B cell (primary cell): Measurements from ENCODE around the gene SHC4. TPM values are rescaled to one million over a fixed set of nuclear protein-coding genes. Genes with fewer than 3 reads are reported as not detected.

Experiments
- ATAC-seq: fragments of 200-7000 bp; cut with Tn5 transposase; one replicate; pipeline ENCODE4 v1.10.0; 2021; ENCODE audit warnings: low read depth, mild to moderate bottlenecking, moderate number of reproducible peaks, moderate library complexity
- CTCF ChIA-PET: fragments of 350-600 bp; sonication (Branson Sonifier 250); formaldehyde crosslinking; loops from one replicate; lab custom pipeline; 2021; ENCODE audit warnings: antibody characterized with exemption, inconsistent platforms; lab: Charles Lee
- POLR2A ChIA-PET: fragments of 350-600 bp; sonication (Branson Sonifier 250); formaldehyde crosslinking; loops from one replicate; lab custom pipeline; 2021; ENCODE audit warnings: antibody characterized with exemption; lab: Charles Lee
- DNase-seq: peaks from one replicate; pipeline ENCODE4 v3.0.0; 2013
- H2AFZ ChIP-seq: 2 replicates; pipeline ENCODE4 v1.6.1; 2012; ENCODE audit warnings: mild to moderate bottlenecking, low read depth, low read length; ENCODE audit not compliant: insufficient read depth, poor library complexity, severe bottlenecking
- H3K27ac ChIP-seq, 2 donors: 1 replicate in 1 of 2; 2 replicates in 1 of 2; pipeline ENCODE4 v1.5.1; 2012 to 2013; ENCODE audit warnings: low read length in 2 of 2, mild to moderate bottlenecking in 2 of 2, moderate library complexity in 1 of 2
- H3K27me3 ChIP-seq, 4 experiments: fragments of 200-600 bp in 1 of 4; sonication (generic) in 1 of 4; replicated peaks in 1 of 4; 1 replicate in 2 of 4; 2 replicates in 2 of 4; pipeline versions ENCODE4 v1.6.1 to v1.7.0; 2013 to 2016; ENCODE audit warnings: low read length in 3 of 4, mild to moderate bottlenecking in 2 of 4, mixed read lengths in 1 of 4, moderate library complexity in 1 of 4; ENCODE audit not compliant: insufficient read depth in 4 of 4, control insufficient read depth in 3 of 4; ENCODE audit errors: control extremely low read depth in 1 of 4
- H3K36me3 ChIP-seq, 2 experiments: replicated peaks in 1 of 2; 1 replicate in 1 of 2; 2 replicates in 1 of 2; pipeline versions ENCODE4 v1.6.1 to v1.7.1; 2013; ENCODE audit warnings: low read length in 1 of 2; ENCODE audit not compliant: insufficient read depth in 2 of 2, control insufficient read depth in 1 of 2; ENCODE audit errors: control extremely low read depth in 1 of 2, extremely low read depth in 1 of 2
- H3K4me1 ChIP-seq, 2 donors: fragments of 200-600 bp in 1 of 2; sonication (generic) in 1 of 2; 1 replicate in 1 of 2; 2 replicates in 1 of 2; pipeline versions ENCODE4 v1.5.1 to v1.6.1; 2013 to 2017; ENCODE audit warnings: low read length in 2 of 2; ENCODE audit not compliant: control insufficient read depth in 2 of 2, insufficient read depth in 2 of 2
- H3K4me2 ChIP-seq: replicated peaks from 2 replicates; pipeline ENCODE3; 2012; ENCODE audit warnings: mild to moderate bottlenecking, low read depth, low read length; ENCODE audit not compliant: poor library complexity, severe bottlenecking
- H3K4me3 ChIP-seq, 5 experiments: fragments of 200-600 bp in 1 of 5; sonication (generic) in 1 of 5; 1 replicate in 3 of 5; 2 replicates in 2 of 5; pipeline versions ENCODE4 v1.5.1 to v1.7.0; 2011 to 2016; ENCODE audit warnings: low read length in 4 of 5, mild to moderate bottlenecking in 4 of 5, low read depth in 2 of 5, control low read depth in 1 of 5, moderate library complexity in 1 of 5; ENCODE audit not compliant: insufficient read depth in 1 of 5; ENCODE audit errors: control extremely low read depth in 1 of 5, extremely low read depth in 1 of 5
- H3K79me2 ChIP-seq: fragments of 200-600 bp; sonication (generic); one replicate; pipeline ENCODE4 v1.6.0; 2016; ENCODE audit warnings: low read length; ENCODE audit not compliant: control insufficient read depth, insufficient read depth
- H3K9ac ChIP-seq: fragments of 200-600 bp; sonication (generic); 2 replicates; pipeline ENCODE4 v1.6.1; 2017; ENCODE audit warnings: mild to moderate bottlenecking, low read length, moderate library complexity
- H3K9me3 ChIP-seq, 3 donors: one replicate each; pipeline versions ENCODE4 v1.6.1 to v1.7.1; 2013; ENCODE audit warnings: low read length in 2 of 3; ENCODE audit not compliant: control insufficient read depth in 2 of 3, insufficient read depth in 1 of 3; ENCODE audit errors: control extremely low read depth in 1 of 3
- H4K20me1 ChIP-seq: 2 replicates; pipeline ENCODE4 v1.6.0; 2012; ENCODE audit warnings: mild to moderate bottlenecking, low read length; ENCODE audit not compliant: insufficient read depth, control insufficient read depth, poor library complexity, severe bottlenecking
- H3K27ac Mint-ChIP-seq: one replicate; pipeline ENCODE4 v1.8.0; 2021; ENCODE audit warnings: mixed read lengths
- H3K27me3 Mint-ChIP-seq: one replicate; pipeline ENCODE4 v1.8.0; 2021; ENCODE audit warnings: mixed read lengths
- H3K4me1 Mint-ChIP-seq: one replicate; pipeline ENCODE4 v1.8.0; 2021; ENCODE audit warnings: mixed read lengths
- H3K4me3 Mint-ChIP-seq: one replicate; pipeline ENCODE4 v1.8.0; 2021; ENCODE audit warnings: mixed read lengths
- H3K9me3 Mint-ChIP-seq: one replicate; pipeline ENCODE4 v1.8.0; 2022; ENCODE audit warnings: mixed read lengths; ENCODE audit not compliant: insufficient read depth
- EZH2 ChIP-seq: IDR thresholded peaks from 2 replicates; pipeline ENCODE4 v1.6.1; 2012; ENCODE audit warnings: borderline replicate concordance, low read depth, mild to moderate bottlenecking, moderate library complexity, low read length; ENCODE audit not compliant: insufficient read depth, poor library complexity, severe bottlenecking
- WGBS: methylation state at CpG from one replicate; pipeline ENCODE4 v1.1.5; 2013; ENCODE audit warnings: missing lambda C conversion rate; ENCODE audit not compliant: insufficient coverage; 5-methylcytosine and 5-hydroxymethylcytosine counted together
- intact Hi-C: fragments of 100-400 bp; cut with micrococcal nuclease; formaldehyde crosslinking; loops from one replicate; pipeline ENCODE4 v1.10.0; 2022
- polyA plus RNA-seq: library from polyadenylated mRNA; depleted of rRNA; stranded (reverse); fragments of >200 nt; gene quantifications from 2 replicates; pipeline ENCODE4 v1.2.3, GENCODE V29; 2012
- total RNA-seq, 2 donors: library from RNA; stranded (reverse); fragments of 120-200 nt in 1 of 2; gene quantifications; 1 replicate in 1 of 2; 2 replicates in 1 of 2; pipeline versions ENCODE4 v1.2.3 to v1.2.4, GENCODE V29; 2013 to 2022
- TF ChIP-seq, protein P1 (sequence below): fragments of 200-600 bp; IDR thresholded peaks from one replicate; pipeline ENCODE4 v1.8.0; 2022; ENCODE audit warnings: antibody characterized with exemption, mild to moderate bottlenecking

SHC4 gene
- total and polyA plus RNA-seq, 2 donors (not counting 1 experiment from before 2014, with no cell fraction given): 0.04 to 0.69 TPM

DNA sequence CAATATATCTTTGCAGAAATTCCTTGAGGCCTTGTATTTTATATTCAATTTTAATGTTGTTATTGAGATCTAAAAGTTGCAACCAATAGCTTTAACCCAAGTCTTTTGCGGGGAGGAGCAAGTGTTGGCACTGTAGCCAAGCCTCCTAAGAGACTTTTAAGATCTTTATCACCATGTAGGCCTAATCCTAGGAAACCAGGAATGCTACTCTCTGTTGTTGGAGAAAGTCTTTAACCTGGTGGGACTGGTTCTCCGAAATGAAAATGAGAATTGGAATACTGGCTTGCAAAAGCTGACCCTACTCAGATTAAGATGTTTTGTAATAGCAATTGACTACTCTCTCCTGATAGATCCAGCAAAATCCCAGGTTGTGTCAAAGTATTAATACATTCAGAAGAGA is 25.8 kb downstream of the SHC4 start:
- H3K27ac ChIP-seq: no peak overlapping the region
- no peaks in the 10 kb centered on the region for H3K4me1 ChIP-seq
- no peak for DNase-seq
- intact Hi-C loops: no loop called here
- WGBS: no CpG with 5 or more reads among the region's 2 CpGs
- H3K27me3 ChIP-seq: no peaks in the 10 kb centered on the region
- H3K4me2 ChIP-seq: no peak overlapping the region
- no peaks in the 10 kb centered on the region for H3K36me3 ChIP-seq
- no peak overlapping the region for H3K27ac Mint-ChIP-seq
- H3K27me3 Mint-ChIP-seq: peaks cover 26% of the 10 kb centered on the region
- H3K9ac ChIP-seq: no peak overlapping the region
- H3K79me2 ChIP-seq: no peaks in the 10 kb centered on the region
- ChIA-PET POLR2A (no interaction called here), CTCF (no interaction called here)
- H3K9me3 Mint-ChIP-seq: no peaks in the 10 kb centered on the region
- H4K20me1 ChIP-seq: no peaks in the 10 kb centered on the region
- H3K4me3 ChIP-seq: no peak overlapping the region
- H2AFZ ChIP-seq: no peak overlapping the region
- no peak overlapping the region for H3K4me3 Mint-ChIP-seq
- no peak for TF ChIP-seq EZH2
- TF ChIP-seq, protein P1, sequence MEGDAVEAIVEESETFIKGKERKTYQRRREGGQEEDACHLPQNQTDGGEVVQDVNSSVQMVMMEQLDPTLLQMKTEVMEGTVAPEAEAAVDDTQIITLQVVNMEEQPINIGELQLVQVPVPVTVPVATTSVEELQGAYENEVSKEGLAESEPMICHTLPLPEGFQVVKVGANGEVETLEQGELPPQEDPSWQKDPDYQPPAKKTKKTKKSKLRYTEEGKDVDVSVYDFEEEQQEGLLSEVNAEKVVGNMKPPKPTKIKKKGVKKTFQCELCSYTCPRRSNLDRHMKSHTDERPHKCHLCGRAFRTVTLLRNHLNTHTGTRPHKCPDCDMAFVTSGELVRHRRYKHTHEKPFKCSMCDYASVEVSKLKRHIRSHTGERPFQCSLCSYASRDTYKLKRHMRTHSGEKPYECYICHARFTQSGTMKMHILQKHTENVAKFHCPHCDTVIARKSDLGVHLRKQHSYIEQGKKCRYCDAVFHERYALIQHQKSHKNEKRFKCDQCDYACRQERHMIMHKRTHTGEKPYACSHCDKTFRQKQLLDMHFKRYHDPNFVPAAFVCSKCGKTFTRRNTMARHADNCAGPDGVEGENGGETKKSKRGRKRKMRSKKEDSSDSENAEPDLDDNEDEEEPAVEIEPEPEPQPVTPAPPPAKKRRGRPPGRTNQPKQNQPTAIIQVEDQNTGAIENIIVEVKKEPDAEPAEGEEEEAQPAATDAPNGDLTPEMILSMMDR: no peak
- no peak for ATAC-seq
- no peaks in the 10 kb centered on the region for H3K9me3 ChIP-seq
- no peaks in the 10 kb centered on the region for H3K4me1 Mint-ChIP-seq

DNA sequence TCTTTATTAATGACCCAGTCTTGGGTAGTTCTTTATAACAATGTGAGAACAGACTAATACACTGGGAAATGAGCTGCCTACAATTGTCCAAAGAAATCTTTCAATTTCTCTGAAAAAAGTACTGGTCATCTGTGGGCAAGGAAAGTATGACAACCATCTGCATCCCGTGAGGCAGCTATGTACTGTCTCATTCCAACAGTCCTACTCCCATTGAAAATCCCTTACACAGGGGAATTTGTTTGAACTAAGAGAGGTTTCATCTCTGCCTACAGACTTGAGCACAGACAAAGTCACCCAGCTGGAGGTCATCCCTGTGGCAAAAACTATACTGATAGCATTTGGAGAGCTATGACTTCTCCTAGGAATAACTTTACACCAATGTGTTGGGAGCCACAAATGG is 27.1 kb downstream of the SHC4 start:
- Histone ChIP-seq H3K27ac (no peak overlapping the region), H3K27me3 (no peaks in the 10 kb centered on the region), H3K36me3 (no peaks in the 10 kb centered on the region), H2AFZ (no peak overlapping the region), H3K79me2 (no peaks in the 10 kb centered on the region), H3K9me3 (no peaks in the 10 kb centered on the region), H3K4me1 (no peaks in the 10 kb centered on the region), H3K4me3 (no peak overlapping the region), H3K4me2 (no peak overlapping the region), H4K20me1 (no peaks in the 10 kb centered on the region), H3K9ac (no peak overlapping the region)
- ChIA-PET CTCF (no interaction called here), POLR2A (no interaction called here)
- Mint-ChIP-seq H3K27me3 (peaks cover 30% of the 10 kb centered on the region), H3K4me1 (no peaks in the 10 kb centered on the region), H3K27ac (no peak overlapping the region), H3K4me3 (no peak overlapping the region), H3K9me3 (no peaks in the 10 kb centered on the region)
- ATAC-seq (no peak), DNase-seq (no peak)
- intact Hi-C loops: no loop called here
- no peak for TF ChIP-seq EZH2
- TF ChIP-seq, protein P1: no peak
- WGBS: no CpG with 5 or more reads among the region's 1 CpG
